ENCODE results near the gene EPB41L5.
"Not testable (repeated sequence)": the region's sequence is repeated elsewhere in the genome, so short reads cannot be mapped to it uniquely, and the experiment has no call there.

Gene EPB41L5

DNA sequence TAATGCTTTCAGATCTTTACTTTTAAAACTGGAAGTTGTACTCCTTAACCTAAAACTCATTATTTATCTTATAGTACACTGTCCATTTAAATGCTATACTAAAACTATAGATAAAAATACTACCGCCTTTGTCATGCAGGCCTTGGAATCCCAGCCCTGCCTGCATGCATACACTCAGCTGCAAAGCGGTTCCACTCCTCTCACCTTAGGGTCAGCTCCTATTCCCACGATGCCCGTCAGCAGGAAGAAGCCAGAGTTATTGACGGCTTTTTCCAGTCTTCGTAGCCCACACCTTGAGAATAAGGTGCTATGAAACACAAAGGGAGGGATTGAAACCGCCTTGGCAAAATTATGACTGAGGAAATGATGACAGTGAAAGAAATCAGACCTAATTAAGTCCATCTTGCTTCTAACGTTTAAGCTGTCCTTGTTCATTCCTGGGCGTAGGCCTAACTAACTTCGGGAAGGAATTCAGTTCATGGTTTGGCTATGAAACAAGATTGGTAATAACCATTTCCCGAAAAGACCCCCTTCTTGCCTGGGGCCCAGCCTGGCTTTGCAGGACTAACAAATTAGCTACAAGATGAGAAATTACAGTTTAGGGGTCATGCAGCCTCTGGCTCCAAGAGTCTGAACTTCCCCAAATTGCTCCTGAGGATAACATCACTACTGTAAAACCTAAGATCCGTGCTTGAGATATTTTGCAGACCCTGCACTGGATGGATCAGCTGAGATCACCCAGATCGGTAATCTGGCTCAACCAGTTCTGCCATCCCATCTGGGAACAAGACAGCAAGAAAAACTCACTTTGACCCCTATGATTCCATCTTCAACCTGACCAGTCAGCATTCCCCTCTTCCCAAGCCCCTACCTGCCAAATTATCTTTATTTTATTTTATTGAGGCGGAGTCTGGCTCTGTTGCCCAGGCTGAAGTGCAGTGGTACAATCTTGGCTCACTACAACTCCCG, 17.1 kb downstream of the EPB41L5 start:
- no peak for DNase-seq

GRCh38 chr2:120032297-120032696, 19.4 kb downstream of the EPB41L5 start:
- DNase-seq, result no peak

DNA sequence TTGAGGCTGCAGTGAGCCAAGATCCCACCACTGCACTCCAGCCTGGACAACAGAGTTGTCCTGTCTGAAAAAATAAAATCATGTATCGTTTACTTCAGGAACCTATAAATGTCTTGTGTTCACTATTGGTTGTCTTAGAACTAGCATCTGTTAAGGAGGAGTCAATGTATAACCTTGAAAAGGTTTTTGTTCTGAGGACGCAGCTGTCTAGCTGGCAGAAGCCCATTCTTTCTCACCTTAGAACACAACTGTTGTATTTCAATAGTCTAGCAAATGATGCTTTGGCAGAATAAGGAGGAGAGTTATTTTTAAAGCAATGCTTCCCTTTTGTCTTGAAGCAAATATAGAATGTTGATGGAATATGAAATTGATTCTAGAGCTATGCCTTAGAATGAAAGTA, 21.1 kb downstream of the EPB41L5 start:
- no peak for DNase-seq

GRCh38 chr2:120034621-120035020, 21.7 kb downstream of the EPB41L5 start:
- DNase-seq, result no peak

GRCh38 chr2:120036145-120036544, 23.3 kb downstream of the EPB41L5 start:
- no peak for DNase-seq

DNA sequence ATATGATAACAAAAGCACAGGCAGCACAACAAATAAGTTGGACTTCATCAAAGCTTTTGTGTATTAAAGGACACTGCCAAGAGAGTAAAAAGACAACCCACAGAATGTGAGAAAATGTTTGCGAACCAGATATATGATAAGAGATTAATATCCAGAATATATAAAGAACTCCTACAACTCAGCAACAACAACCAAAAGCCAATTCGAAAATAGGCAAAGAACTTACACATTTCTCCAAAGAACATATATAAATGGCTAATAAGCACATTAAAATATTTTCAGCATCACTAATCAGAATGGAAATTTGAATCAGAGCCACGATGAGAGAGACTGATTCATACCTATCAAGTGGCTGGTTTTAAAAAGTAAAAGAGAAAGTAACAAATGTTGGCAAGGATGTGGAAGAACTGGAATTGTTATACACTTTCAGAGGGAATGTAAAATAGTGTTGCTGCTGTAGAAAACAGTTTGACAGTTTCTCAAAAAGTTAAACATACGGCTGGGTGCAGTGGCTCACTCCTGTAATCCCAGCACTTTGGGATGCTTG, 25.2 kb downstream of the EPB41L5 start:
- no peak for DNase-seq

DNA sequence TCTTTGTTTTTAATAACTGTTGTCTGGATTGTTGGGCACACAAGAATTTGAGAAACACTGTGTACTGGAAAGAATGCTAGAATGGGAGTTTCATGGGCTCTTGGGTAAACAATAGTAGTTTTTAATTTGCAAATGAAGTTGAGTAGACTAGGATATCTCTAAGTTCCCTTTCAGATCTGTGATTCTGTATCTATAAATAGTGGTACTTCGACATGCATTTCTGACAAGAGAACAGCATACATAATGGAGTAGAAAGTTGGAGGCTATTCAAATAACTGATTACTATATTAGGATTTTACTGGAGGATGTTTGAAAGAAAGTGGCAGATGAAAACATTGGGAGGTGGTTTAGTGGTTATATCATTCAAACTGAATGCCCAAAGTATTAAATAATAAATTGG, 29.5 kb downstream of the EPB41L5 start:
- DNase-seq, result no peak

DNA sequence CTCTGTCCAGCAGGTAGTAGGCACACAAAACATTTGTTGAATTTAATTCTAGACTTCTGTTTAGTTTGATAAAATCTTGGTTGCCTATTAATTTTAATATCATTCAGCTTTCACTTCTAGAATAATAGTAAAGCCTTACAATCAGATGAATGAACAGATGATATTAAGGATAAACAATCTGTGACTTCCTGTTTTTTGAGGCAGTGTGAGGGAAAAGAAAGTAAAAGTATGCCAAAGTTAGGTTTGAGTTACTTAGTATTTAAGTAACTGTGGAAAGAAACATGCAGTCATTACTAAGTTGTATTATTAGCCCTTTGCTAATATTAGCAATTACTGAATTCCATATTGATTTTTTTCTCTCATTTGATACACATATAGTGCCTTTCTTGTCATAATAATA, 31.5 kb downstream of the EPB41L5 start:
- DNase-seq, result no peak

DNA sequence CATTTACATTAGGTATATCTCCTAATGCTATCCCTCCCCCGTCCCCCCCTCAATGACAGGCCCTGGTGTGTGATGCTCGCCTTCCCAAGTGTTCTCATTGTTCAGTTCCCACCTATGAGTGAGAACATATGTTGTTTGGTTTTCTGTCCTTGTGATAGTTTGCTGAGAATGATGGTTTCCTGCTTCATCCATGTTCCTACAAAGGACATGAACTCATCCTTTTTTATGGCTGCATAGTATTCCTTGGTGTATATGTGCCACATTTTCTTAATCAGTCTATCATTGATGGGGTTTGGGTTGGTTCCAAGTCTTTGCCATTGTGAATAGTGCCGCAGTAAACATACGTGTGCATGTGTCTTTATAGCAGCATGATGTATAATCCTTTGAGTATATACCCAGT, 32.9 kb downstream of the EPB41L5 start:
- DNase-seq, result not testable (repeated sequence)

DNA sequence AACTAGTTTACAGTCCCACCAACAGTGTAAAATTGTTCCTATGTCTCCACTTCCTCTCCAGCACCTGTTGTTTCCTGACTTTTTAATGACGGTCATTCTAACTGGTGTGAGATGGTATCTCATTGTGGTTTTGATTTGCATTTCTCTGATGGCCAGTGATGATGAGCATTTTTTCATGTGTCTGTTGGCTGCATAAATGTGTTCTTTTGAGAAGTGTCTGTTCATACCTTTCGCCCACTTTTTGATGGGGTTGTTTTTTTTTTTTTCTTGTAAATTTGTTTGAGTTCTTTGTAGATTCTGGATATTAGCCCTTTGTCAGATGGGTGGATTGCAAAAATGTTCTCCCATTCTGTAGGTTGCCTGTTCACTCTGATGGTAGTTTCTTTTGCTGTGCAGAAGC, 33.4 kb downstream of the EPB41L5 start:
- DNase-seq, result not testable (repeated sequence)

GRCh38 chr2:120052597-120052996, 39.7 kb downstream of the EPB41L5 start:
- DNase-seq, result no peak

DNA sequence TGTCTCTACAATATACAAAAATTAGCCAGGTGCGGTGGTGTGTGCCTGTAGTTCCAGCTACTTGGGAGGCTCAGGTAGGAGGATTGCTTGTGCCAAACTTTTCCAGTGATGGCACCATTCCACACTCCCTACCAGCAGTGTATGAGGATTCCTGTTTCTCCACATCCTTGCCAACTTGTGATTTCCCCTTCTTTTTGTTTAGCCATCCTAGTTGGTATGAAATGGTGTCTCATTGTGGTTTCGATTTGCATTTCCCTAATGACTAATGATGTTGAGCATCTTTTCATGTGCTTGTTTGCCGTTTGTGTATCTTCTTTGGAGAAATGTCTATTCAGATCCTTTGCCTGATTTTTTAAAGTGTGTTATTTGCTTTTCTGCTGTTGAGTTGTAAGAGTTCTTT, 41.0 kb downstream of the EPB41L5 start:
- no peak for DNase-seq

DNA sequence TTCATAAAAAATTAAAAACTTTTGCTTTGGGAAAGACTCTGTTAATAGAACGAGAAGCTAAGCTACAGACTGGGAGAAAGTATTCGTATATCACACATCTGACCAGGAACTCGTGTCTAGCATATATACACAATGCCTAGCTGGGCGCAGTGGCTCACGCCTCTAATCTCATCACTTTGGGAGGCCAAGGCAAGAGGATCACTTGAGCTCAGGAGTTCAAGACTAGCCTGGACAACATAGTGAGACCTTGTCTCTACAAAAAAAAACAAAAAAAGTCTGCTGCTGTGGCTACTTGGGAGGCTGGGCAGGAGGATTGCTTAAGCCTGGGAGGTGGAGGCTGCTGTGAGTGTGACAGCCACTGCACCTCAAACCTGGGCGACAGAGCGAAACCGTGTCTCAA, 46.6 kb downstream of the EPB41L5 start:
- DNase-seq, result no peak

DNA sequence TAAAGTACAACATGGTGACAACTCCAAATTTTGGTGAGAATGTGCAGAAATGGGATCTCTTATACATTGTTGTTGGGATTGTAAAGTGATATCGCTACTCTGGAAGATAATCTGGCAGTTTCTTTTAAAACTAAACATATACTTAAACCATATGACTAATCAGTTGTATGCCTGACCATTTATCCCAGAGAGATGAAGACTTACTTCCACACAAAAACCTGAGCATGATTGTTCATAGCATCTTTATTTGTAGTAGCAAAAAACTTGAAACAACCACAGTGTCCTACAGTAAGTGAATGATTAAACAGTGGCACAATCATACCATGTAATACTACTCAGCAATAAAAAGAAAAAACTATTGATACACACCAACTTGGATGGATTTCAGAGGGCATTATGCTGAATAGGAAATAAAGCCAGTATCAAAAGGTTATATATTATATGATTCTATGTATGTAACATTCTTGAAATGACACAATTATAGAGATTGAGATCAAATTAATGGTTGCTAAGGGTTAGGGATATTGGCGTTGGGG, 47.3 kb downstream of the EPB41L5 start:
- no peak for DNase-seq

DNA sequence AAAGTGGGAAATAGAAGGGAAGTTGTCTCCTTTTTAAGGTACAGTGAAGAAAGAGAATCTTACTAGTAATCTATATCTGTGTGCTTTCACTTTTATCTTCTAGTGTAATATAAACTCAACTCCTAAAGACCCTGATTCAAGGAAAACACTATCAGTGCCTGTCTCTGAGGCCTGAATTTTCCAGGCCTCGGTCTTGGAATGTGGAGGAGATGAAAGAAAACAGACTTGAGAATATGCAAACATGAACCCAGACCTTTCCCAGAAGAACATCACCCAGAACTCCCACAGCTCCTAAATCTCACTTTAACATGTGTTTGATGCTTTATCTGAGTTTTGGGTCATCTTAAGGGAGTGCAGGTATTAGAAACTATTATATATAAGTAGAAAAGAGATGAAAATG, 51.8 kb downstream of the EPB41L5 start:
- no peak for DNase-seq

- DNase-seq, result no peak
Observed at GRCh38 chr2:120066800-120067547, 54.1 kb downstream of the EPB41L5 start.

DNA sequence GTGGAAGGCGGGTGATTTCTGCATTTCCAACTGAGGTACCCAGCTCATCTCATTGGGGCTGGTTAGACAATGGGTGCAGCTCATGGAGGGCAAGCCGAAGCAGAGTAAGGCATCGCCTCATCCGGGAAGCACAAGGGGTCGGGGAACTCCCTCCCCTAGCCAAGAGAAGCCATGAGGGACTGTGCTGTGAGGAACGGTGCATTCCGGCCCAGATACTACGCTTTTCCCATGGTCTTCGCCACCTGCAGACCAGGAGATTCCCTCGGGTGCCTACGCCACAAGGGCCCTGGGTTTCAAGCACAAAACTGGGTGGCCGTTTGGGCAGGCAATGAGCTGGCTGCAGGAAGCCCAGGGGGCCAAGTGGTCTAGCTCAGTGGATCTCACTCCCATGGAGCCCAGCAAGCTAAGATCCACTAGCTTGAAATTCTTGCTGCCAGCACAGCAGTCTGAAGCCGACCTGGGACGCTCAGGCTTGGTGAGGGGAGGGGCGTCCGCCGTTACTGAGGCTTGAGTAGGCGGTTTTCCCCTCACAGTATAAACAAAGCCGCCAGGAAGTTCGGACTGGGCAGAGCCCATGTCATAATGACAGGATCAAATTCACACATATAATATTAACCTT, 55.3 kb downstream of the EPB41L5 start:
- not testable (repeated sequence) for DNase-seq

GRCh38 chr2:120075545-120075944, 62.7 kb downstream of the EPB41L5 start:
- DNase-seq, result no peak

- no peak for DNase-seq
Observed at GRCh38 chr2:120077896-120078295, 65.0 kb downstream of the EPB41L5 start.

GRCh38 chr2:120079647-120080046, 66.8 kb downstream of the EPB41L5 start:
- DNase-seq, result no peak

GRCh38 chr2:120091436-120091835, 78.6 kb downstream of the EPB41L5 start:
- no peak for DNase-seq

DNA sequence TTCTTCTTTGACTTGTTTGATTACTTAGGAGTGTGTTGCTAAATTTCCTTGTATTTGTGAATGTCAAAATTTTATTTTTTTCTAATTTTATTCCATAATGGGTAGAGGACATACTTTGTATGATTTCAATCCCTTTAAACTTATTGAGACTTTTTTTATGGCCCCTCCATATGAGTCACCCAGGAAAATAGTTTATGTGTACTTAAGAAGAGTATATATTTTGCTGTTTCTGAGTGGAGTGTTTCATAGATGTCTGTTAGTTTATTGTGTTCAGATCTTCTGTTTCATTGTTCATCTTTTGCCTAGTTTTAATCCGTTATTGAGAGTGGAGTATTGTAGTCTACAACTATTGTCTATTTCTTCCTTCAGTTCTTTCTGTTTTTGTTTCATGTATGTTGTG, 81.9 kb downstream of the EPB41L5 start:
- no peak for DNase-seq

DNA sequence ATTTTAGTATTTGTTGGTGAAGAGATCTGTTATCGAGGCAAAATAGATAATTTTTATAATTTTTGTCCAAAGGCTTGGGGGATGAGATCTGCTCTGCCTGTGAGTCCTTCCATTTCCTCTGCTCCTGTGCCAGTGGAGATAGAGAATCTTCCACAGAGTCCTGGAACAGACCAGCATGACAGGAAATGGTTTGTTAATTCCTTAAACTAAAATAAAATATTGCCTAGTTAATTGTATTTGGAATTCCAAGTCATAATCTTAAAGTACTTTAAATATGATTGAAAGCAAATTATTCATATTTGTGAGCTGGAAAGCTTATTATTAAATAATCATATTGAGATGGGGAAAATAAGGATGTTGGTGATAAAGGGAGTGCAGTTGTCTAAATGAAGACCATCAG, 87.8 kb downstream of the EPB41L5 start:
- no peak for DNase-seq
